PFSK-1 (cell line): ENCODE data around the gene SLC15A2.

Experiments used
- FOXP2 ChIP-seq: optimal IDR thresholded peaks from 2 replicates; pipeline ENCODE3; 2011; ENCODE audit warnings: borderline replicate concordance, control low read depth, inconsistent platforms; ENCODE audit not compliant: insufficient read depth; ENCODE audit errors: extremely low read length, extremely low read depth
- POLR2AphosphoS5 ChIP-seq: IDR thresholded peaks from 2 replicates; pipeline ENCODE4 v1.6.1; 2012; ENCODE audit warnings: low read depth, mild to moderate bottlenecking, control low read depth, low read length, moderate library complexity
- REST ChIP-seq, 2 experiments: IDR thresholded peaks; 2 replicates each; pipeline versions ENCODE4 v1.6.1 to v1.8.0; 2011 to 2012; ENCODE audit warnings: low read depth in 2 of 2, low read length in 2 of 2, control low read depth in 1 of 2, inconsistent platforms in 1 of 2, mild to moderate bottlenecking in 1 of 2, moderate library complexity in 1 of 2; ENCODE audit not compliant: insufficient read depth in 1 of 2
- SIN3A ChIP-seq: IDR thresholded peaks from 2 replicates; pipeline ENCODE4 v1.6.1; 2012; ENCODE audit warnings: mild to moderate bottlenecking, low read length, moderate library complexity, borderline replicate concordance; ENCODE audit not compliant: insufficient read depth
- TAF1 ChIP-seq: IDR thresholded peaks from 2 replicates; pipeline ENCODE4 v1.6.1; 2012; ENCODE audit warnings: low read length, control low read depth, borderline replicate concordance; ENCODE audit not compliant: insufficient read depth

The SLC15A2 gene

DNA sequence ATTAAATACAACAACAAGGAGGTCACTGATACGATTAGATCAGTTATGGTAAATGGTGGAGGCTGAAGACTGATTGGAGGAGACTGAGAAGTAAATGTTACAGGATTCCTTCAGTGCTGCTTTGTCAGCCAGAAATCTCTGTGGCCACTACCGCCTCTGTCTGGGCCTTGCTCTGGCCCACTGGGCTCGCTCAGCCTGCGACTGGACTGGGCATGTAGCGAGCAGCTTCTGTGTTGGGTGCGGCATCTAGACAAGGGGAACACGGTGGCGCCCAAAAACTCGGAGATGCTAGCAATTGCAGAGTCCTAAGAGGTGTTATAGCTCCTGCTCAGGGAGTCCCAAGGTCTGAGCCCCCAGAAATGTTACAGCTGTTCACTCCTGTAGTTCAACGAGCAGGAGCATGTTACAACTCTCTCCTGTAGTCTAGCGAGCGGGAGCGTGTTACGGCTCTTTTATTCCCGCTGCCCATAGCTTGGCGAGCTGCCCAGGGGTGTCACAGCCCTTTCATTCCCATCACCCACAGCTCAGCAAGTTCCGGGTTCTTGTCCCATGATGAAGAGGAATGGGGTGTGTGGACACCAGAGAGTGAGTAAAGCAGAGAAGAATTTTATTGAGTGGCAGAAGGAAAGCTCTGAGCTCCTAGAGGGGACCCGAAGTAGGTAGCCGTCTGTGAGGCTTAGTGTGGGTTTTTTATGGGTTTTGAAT lies 24.7 kb downstream of the SLC15A2 start:
- TF ChIP-seq FOXP2, result no peak
- TF ChIP-seq POLR2AphosphoS5, result no peak
- no peak for TF ChIP-seq SIN3A
- TF ChIP-seq REST (IDR thresholded peaks at IDR 0.05; ENCODE audit: insufficient read depth in 1 of 2, low read depth in 2 of 2, low read length in 2 of 2), result no peak
- TF ChIP-seq TAF1, result no peak

DNA sequence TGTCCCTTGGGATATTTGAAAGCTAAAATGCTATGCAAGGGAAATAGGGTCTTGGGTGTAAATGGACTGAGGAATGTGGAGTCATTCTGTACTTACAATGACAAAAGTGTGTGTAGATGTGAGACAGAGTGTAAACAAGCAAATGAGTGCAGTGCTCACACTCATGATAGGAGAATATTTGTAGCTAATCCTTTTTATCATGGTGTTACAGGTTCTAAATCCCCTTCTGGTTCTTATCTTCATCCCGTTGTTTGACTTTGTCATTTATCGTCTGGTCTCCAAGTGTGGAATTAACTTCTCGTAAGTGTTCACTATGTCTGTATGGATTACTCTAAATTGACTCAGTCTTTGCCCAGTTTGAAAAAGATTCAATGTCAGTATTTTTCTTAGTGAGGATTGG lies 30.5 kb downstream of the SLC15A2 start:
- TF ChIP-seq REST (IDR thresholded peaks at IDR 0.05; ENCODE audit: insufficient read depth in 1 of 2, low read depth in 2 of 2, low read length in 2 of 2) (no peak), SIN3A (no peak)

- no peak for TF ChIP-seq SIN3A
- no peak for TF ChIP-seq REST (IDR thresholded peaks at IDR 0.05; ENCODE audit: insufficient read depth in 1 of 2, low read depth in 2 of 2, low read length in 2 of 2)
- TF ChIP-seq FOXP2, result no peak
- no peak for TF ChIP-seq TAF1
Observed at GRCh38 chr3:121926380-121926779, 32.2 kb downstream of the SLC15A2 start.

DNA sequence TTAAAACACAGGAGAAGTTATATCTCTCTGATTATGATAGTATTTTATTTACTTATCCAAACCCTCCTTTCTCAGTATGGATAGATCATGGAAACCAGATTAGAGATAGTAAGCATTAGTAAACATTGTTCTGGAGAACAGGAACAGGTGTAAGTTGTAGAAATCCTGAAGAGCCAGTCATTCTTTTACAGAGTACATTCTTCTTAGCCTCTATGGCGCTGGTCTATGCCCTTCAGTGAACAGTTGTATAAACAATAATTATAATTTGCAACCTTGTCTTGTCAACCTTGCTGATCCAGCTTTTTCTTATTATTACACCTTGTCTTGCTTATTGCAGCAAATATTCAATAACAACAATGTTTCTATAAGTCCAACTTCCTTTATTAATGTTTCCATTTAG lies 47.4 kb downstream of the SLC15A2 start:
- TF ChIP-seq FOXP2 (no peak), SIN3A (no peak), REST (IDR thresholded peaks at IDR 0.05; ENCODE audit: insufficient read depth in 1 of 2, low read depth in 2 of 2, low read length in 2 of 2) (no peak)

- TF ChIP-seq POLR2AphosphoS5, result no peak
- no peak for TF ChIP-seq SIN3A
- no peak for TF ChIP-seq TAF1
- no peak for TF ChIP-seq REST (IDR thresholded peaks at IDR 0.05; ENCODE audit: insufficient read depth in 1 of 2, low read depth in 2 of 2, low read length in 2 of 2)
- TF ChIP-seq FOXP2, result no peak
Observed at GRCh38 chr3:121942116-121942786, 48.0 kb downstream of the SLC15A2 start.
